ENCODE data around the gene HTR3E.

DNA sequence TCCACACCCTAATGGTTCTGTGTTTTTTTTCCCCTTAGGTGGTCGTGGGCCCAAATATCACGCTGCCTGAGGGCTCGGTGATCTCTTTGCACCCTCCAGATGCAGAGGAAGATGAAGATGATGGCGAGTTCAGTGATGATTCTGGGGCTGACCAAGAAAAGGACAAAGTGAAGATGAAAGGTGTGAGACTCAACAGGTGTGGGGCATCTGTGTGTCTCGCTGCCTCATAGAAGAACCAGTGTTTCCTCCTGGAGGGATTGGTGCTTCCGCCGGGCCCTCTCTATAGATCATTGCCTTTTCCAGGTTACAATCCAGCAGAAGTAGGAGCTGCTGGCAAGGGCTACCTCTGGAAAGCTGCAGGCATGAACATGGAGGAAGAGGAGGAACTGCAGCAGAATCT is 45.3 kb downstream of the HTR3E start:
- TF ChIP-seq, protein P1, sequence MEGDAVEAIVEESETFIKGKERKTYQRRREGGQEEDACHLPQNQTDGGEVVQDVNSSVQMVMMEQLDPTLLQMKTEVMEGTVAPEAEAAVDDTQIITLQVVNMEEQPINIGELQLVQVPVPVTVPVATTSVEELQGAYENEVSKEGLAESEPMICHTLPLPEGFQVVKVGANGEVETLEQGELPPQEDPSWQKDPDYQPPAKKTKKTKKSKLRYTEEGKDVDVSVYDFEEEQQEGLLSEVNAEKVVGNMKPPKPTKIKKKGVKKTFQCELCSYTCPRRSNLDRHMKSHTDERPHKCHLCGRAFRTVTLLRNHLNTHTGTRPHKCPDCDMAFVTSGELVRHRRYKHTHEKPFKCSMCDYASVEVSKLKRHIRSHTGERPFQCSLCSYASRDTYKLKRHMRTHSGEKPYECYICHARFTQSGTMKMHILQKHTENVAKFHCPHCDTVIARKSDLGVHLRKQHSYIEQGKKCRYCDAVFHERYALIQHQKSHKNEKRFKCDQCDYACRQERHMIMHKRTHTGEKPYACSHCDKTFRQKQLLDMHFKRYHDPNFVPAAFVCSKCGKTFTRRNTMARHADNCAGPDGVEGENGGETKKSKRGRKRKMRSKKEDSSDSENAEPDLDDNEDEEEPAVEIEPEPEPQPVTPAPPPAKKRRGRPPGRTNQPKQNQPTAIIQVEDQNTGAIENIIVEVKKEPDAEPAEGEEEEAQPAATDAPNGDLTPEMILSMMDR (IDR thresholded peaks at IDR 0.05; ENCODE audit: low read length) = no peak
- TF ChIP-seq EZH2 (optimal IDR thresholded peaks at IDR 0.05; ENCODE audit: low read depth, low read length) = no peak
